ENCODE measurements around the gene IDI1.

IDI1 gene

DNA sequence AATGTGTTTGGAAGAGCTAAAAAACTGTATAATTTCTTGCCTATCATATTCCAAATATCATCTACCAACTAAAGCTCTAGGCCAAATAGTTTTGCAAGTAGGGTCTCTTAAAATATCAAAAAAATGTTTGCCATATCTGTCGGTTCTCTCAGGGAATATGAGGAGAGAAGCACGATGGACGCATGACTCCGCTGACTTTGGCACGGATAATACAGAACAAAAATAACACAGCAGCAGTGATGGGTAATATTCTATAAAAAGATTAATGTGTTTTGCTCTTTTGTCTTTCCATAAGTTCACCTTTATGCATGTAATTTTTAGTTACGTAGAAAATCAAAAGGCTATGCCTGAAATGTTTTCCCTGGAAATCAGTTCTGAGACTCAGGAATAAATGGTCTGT is 22.3 kb downstream of the IDI1 start:
- H3K79me2 ChIP-seq (ENCODE audit: control insufficient read depth, low read length), result no peaks in the 10 kb centered on the region
- no peaks in the 10 kb centered on the region for H3K4me1 ChIP-seq (ENCODE audit: control insufficient read depth, low read length)
- TF ChIP-seq, protein P1, sequence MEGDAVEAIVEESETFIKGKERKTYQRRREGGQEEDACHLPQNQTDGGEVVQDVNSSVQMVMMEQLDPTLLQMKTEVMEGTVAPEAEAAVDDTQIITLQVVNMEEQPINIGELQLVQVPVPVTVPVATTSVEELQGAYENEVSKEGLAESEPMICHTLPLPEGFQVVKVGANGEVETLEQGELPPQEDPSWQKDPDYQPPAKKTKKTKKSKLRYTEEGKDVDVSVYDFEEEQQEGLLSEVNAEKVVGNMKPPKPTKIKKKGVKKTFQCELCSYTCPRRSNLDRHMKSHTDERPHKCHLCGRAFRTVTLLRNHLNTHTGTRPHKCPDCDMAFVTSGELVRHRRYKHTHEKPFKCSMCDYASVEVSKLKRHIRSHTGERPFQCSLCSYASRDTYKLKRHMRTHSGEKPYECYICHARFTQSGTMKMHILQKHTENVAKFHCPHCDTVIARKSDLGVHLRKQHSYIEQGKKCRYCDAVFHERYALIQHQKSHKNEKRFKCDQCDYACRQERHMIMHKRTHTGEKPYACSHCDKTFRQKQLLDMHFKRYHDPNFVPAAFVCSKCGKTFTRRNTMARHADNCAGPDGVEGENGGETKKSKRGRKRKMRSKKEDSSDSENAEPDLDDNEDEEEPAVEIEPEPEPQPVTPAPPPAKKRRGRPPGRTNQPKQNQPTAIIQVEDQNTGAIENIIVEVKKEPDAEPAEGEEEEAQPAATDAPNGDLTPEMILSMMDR (IDR thresholded peaks at IDR 0.05; ENCODE audit: low read depth, low read length, poor library complexity, severe bottlenecking), result no peak
- no peak for TF ChIP-seq EZH2phosphoT487 (IDR thresholded peaks at IDR 0.05; ENCODE audit: borderline replicate concordance, low read length)
- no peaks in the 10 kb centered on the region for H3K9me3 ChIP-seq (ENCODE audit: control insufficient read depth, insufficient read depth, low read length)
- no peak overlapping the region for H3K4me3 ChIP-seq (ENCODE audit: low read length)
- no peaks in the 10 kb centered on the region for H3K9me2 ChIP-seq (replicated peaks; ENCODE audit: control insufficient read depth, low read length)
- H3K4me2 ChIP-seq (ENCODE audit: low read length), result no peak overlapping the region
- H3K27ac ChIP-seq (ENCODE audit: low read depth, low read length), result no peak overlapping the region
- H4K20me1 ChIP-seq (ENCODE audit: control insufficient read depth, insufficient read depth, low read depth, low read length), result no peaks in the 10 kb centered on the region
- H3K36me3 ChIP-seq (ENCODE audit: control insufficient read depth, low read length), result no peaks in the 10 kb centered on the region; the same call in none of the 2 replicates
- 0 out of 2 replicates have a peak, but pooled peaks cover 3% of the 10 kb centered on the region for H3F3A ChIP-seq (ENCODE audit: control insufficient read depth, insufficient read depth)
- H3K27me3 ChIP-seq (ENCODE audit: control insufficient read depth, low read length), result no peaks in the 10 kb centered on the region

DNA sequence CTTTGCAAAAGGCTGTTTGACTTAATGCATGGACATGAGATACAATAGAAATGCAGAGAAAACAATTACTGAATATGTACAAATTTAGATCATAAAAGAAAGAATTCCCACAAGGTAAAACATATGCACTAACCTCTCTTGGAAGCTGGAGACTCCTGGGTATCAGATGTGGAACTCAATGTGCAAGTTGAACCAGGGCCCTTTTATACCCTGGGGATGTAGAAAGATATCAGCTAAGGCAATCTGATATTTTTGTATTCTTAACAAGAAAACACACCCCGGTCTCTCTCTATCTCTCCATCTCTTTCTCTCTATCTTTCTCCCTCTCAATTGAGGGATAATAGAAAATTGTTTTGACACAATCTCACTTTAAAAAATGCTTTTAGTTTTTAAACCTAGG is 23.2 kb downstream of the IDI1 start, which contains the start of gene IDI2:
TSS of gene IDI2 (minus strand) at position 177 of the 400 bp plus-strand sequence. CDS start 1,136 bp downstream, outside the sequence.
- Histone ChIP-seq H3K27me3 (ENCODE audit: control insufficient read depth, low read length) (no peaks in the 10 kb centered on the region), H3K36me3 (ENCODE audit: control insufficient read depth, low read length) (peaks cover 5% of the 10 kb centered on the region), H3K4me3 (ENCODE audit: low read length) (no peak within 1 kb of the TSS), H3K9me2 (replicated peaks; ENCODE audit: control insufficient read depth, low read length) (no peaks in the 10 kb centered on the region), H3F3A (ENCODE audit: control insufficient read depth, insufficient read depth) (0 out of 2 replicates have a peak, but pooled peaks cover 3% of the 10 kb centered on the region), H4K20me1 (ENCODE audit: control insufficient read depth, insufficient read depth, low read depth, low read length) (no peaks in the 10 kb centered on the region), H3K9me3 (ENCODE audit: control insufficient read depth, insufficient read depth, low read length) (no peaks in the 10 kb centered on the region), H3K79me2 (ENCODE audit: control insufficient read depth, low read length) (no peaks in the 10 kb centered on the region), H3K4me1 (ENCODE audit: control insufficient read depth, low read length) (no peaks in the 10 kb centered on the region), H3K4me2 (ENCODE audit: low read length) (no peak within 1 kb of the TSS), H3K27ac (ENCODE audit: low read depth, low read length) (no peak within 1 kb of the TSS)
- TF ChIP-seq, protein P1 (IDR thresholded peaks at IDR 0.05; ENCODE audit: low read depth, low read length, poor library complexity, severe bottlenecking), result no peak
- no peak for TF ChIP-seq EZH2phosphoT487 (IDR thresholded peaks at IDR 0.05; ENCODE audit: borderline replicate concordance, low read length)

DNA sequence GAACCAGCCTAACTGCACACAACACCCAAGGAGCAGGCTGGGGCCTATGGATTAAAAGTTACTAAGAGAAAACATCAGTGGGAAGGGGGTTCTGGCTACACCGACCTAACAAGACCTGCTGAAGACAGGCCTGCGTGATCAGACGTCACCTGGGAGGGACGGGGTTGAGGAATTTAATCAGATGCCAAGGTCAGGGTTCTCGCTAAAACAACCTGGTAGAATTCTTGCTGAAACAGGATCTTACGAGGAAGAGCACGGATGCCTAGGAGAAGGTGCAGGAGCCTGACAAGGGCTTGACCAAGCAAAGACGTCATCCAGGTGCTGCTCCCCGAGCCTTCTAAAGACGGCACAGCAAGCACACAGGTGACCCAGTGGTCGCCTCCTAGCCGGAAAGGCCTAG is 24.8 kb downstream of the IDI1 start:
- H4K20me1 ChIP-seq (ENCODE audit: control insufficient read depth, insufficient read depth, low read depth, low read length), result no peaks in the 10 kb centered on the region
- no peaks in the 10 kb centered on the region for H3K9me3 ChIP-seq (ENCODE audit: control insufficient read depth, insufficient read depth, low read length)
- 0 out of 2 replicates have a peak, but pooled peaks cover 3% of the 10 kb centered on the region for H3F3A ChIP-seq (ENCODE audit: control insufficient read depth, insufficient read depth)
- no peaks in the 10 kb centered on the region for H3K27me3 ChIP-seq (ENCODE audit: control insufficient read depth, low read length)
- no peak overlapping the region for H3K4me2 ChIP-seq (ENCODE audit: low read length)
- H3K79me2 ChIP-seq (ENCODE audit: control insufficient read depth, low read length), result no peaks in the 10 kb centered on the region
- no peak overlapping the region for H3K4me3 ChIP-seq (ENCODE audit: low read length)
- H3K4me1 ChIP-seq (ENCODE audit: control insufficient read depth, low read length), result no peaks in the 10 kb centered on the region
- TF ChIP-seq, protein P1 (IDR thresholded peaks at IDR 0.05; ENCODE audit: low read depth, low read length, poor library complexity, severe bottlenecking), result no peak
- no peak for TF ChIP-seq EZH2phosphoT487 (IDR thresholded peaks at IDR 0.05; ENCODE audit: borderline replicate concordance, low read length)
- H3K36me3 ChIP-seq (ENCODE audit: control insufficient read depth, low read length), result peaks cover 17% of the 10 kb centered on the region
- H3K27ac ChIP-seq (ENCODE audit: low read depth, low read length), result no peak overlapping the region
- no peaks in the 10 kb centered on the region for H3K9me2 ChIP-seq (replicated peaks; ENCODE audit: control insufficient read depth, low read length)

All from DOHH2 (cell line).